Measurements from ENCODE around the gene METTL1.

METTL1 gene

GRCh38 chr12:57735952-57736740 lies 35.8 kb downstream of the METTL1 start:
- DNase-seq = no peak

GRCh38 chr12:57735198-57735855 lies 36.6 kb downstream of the METTL1 start:
- no peak for DNase-seq

GRCh38 chr12:57734591-57734990 lies 37.3 kb downstream of the METTL1 start:
- no peak for DNase-seq

- DNase-seq = no peak
Measured at GRCh38 chr12:57733928-57734327, 38.0 kb downstream of the METTL1 start.

- no peak for DNase-seq
Measured at GRCh38 chr12:57732726-57733593, 38.9 kb downstream of the METTL1 start.

- no peak for DNase-seq
Measured at GRCh38 chr12:57732270-57732669, 39.6 kb downstream of the METTL1 start.

GRCh38 chr12:57731411-57732080 lies 40.4 kb downstream of the METTL1 start:
- DNase-seq = no peak

- DNase-seq = no peak
Measured at GRCh38 chr12:57730336-57731067, 41.4 kb downstream of the METTL1 start.

- DNase-seq = no peak
Measured at GRCh38 chr12:57729321-57729844, 42.5 kb downstream of the METTL1 start.

GRCh38 chr12:57727758-57728395 lies 44.0 kb downstream of the METTL1 start:
- no peak for DNase-seq

- DNase-seq = no peak
Measured at GRCh38 chr12:57726884-57727757, 44.8 kb downstream of the METTL1 start.

GRCh38 chr12:57726151-57726883 lies 45.6 kb downstream of the METTL1 start:
- DNase-seq = no peak

GRCh38 chr12:57725851-57726150 lies 46.1 kb downstream of the METTL1 start:
- no peak for DNase-seq

- no peak for DNase-seq
Measured at GRCh38 chr12:57724936-57725740, 46.8 kb downstream of the METTL1 start.

- DNase-seq = no peak
Measured at GRCh38 chr12:57724003-57724935, 47.6 kb downstream of the METTL1 start.

- no peak for DNase-seq
Measured at GRCh38 chr12:57723630-57723962, 48.3 kb downstream of the METTL1 start.

GRCh38 chr12:57722716-57723629 lies 48.9 kb downstream of the METTL1 start:
- DNase-seq = no peak

Measured in T-helper 9 cell (primary cell).